CD14-positive monocyte (primary cell): ENCODE results near the gene GZMB. TPM values are rescaled to one million over a fixed set of nuclear protein-coding genes. Genes with fewer than 3 reads are reported as not detected.
A peak's percentile ranks its signal among the peaks of the same experiment; 100 is the strongest.
"Not testable (repeated sequence)": the region's sequence is repeated elsewhere in the genome, so short reads cannot be mapped to it uniquely, and the experiment has no call there.

Experiments used
- DNase-seq, 3 donors: peaks; one replicate each; pipeline ENCODE4 v3.0.0-alpha.2; 2011 to 2022
- H2AFZ ChIP-seq: 2 replicates; pipeline ENCODE4 v1.6.0; 2012; ENCODE audit warnings: mild to moderate bottlenecking, low read depth, low read length, inconsistent platforms; ENCODE audit not compliant: insufficient read depth, poor library complexity, severe bottlenecking
- H3K27ac ChIP-seq, 2 donors: 1 replicate in 1 of 2; 2 replicates in 1 of 2; pipeline ENCODE4 v1.5.1; 2012 to 2013; ENCODE audit warnings: low read length in 2 of 2, control low read depth in 1 of 2, inconsistent platforms in 1 of 2, low read depth in 1 of 2, mild to moderate bottlenecking in 1 of 2
- H3K27me3 ChIP-seq, 2 donors: one replicate each; pipeline versions ENCODE4 v1.6.0 to v1.6.1; 2011 to 2013; ENCODE audit warnings: low read length in 2 of 2; ENCODE audit not compliant: control insufficient read depth in 2 of 2, insufficient read depth in 2 of 2
- H3K36me3 ChIP-seq, 2 donors: replicated peaks in 1 of 2; 1 replicate in 1 of 2; 2 replicates in 1 of 2; pipeline versions ENCODE4 v1.5.1 to v1.6.1; 2012 to 2013; ENCODE audit warnings: low read length in 2 of 2, control low read depth in 1 of 2, inconsistent platforms in 1 of 2, mild to moderate bottlenecking in 1 of 2; ENCODE audit not compliant: insufficient read depth in 2 of 2, control insufficient read depth in 1 of 2
- H3K4me1 ChIP-seq, 2 donors: 1 replicate in 1 of 2; 2 replicates in 1 of 2; pipeline versions ENCODE4 v1.5.1 to v1.6.1; 2012 to 2013; ENCODE audit warnings: low read length in 2 of 2, control low read depth in 1 of 2, inconsistent platforms in 1 of 2, mild to moderate bottlenecking in 1 of 2, moderate library complexity in 1 of 2; ENCODE audit not compliant: insufficient read depth in 2 of 2, control insufficient read depth in 1 of 2
- H3K4me2 ChIP-seq: replicated peaks from 2 replicates; pipeline ENCODE3; 2012; ENCODE audit warnings: low read length, moderate library complexity, mild to moderate bottlenecking; ENCODE audit not compliant: poor library complexity, severe bottlenecking; ENCODE audit errors: extremely low read depth
- H3K4me3 ChIP-seq, 3 experiments: fragments of 200-600 bp in 1 of 3; sonication (generic) in 1 of 3; replicated peaks in 1 of 3; 1 replicate in 2 of 3; 2 replicates in 1 of 3; pipeline ENCODE4 v1.5.1; 2011 to 2013; ENCODE audit warnings: low read length in 3 of 3, mild to moderate bottlenecking in 3 of 3, control low read depth in 2 of 3, low read depth in 2 of 3, inconsistent platforms in 1 of 3, moderate library complexity in 1 of 3
- H3K79me2 ChIP-seq: 2 replicates; pipeline ENCODE4 v1.6.0; 2012; ENCODE audit warnings: mild to moderate bottlenecking, control low read depth, inconsistent platforms, low read length, moderate library complexity; ENCODE audit not compliant: insufficient read depth
- H3K9ac ChIP-seq: 2 replicates; pipeline ENCODE4 v1.6.0; 2017; ENCODE audit warnings: low read length, mild to moderate bottlenecking; ENCODE audit not compliant: insufficient read depth, poor library complexity, severe bottlenecking
- H3K9me3 ChIP-seq, 2 donors: replicated peaks in 1 of 2; 1 replicate in 1 of 2; 2 replicates in 1 of 2; pipeline versions ENCODE4 v1.5.1 to v1.6.1; 2012 to 2013; ENCODE audit warnings: low read length in 2 of 2, control low read depth in 1 of 2; ENCODE audit not compliant: control insufficient read depth in 1 of 2, insufficient read depth in 1 of 2
- H4K20me1 ChIP-seq: 2 replicates; pipeline ENCODE4 v1.6.0; 2012; ENCODE audit warnings: mild to moderate bottlenecking, low read length, control low read depth, moderate library complexity; ENCODE audit not compliant: insufficient read depth
- H3K27ac Mint-ChIP-seq, 7 donors: one replicate each; pipeline ENCODE4 v1.8.0; 2020; ENCODE audit warnings: mild to moderate bottlenecking in 7 of 7, mixed read lengths in 7 of 7, moderate library complexity in 6 of 7, inconsistent platforms in 2 of 7
- H3K27me3 Mint-ChIP-seq, 3 donors: one replicate each; pipeline ENCODE4 v1.8.0; 2021 to 2022; ENCODE audit warnings: low read depth in 3 of 3, mild to moderate bottlenecking in 3 of 3, mixed read lengths in 3 of 3, moderate library complexity in 3 of 3, inconsistent platforms in 1 of 3
- H3K36me3 Mint-ChIP-seq, 2 donors: one replicate each; pipeline ENCODE4 v1.8.0; 2020; ENCODE audit warnings: mixed read lengths in 2 of 2, inconsistent platforms in 1 of 2, mild to moderate bottlenecking in 1 of 2
- H3K4me1 Mint-ChIP-seq: one replicate; pipeline ENCODE4 v1.8.0; 2020; ENCODE audit warnings: mild to moderate bottlenecking, mixed read lengths
- H3K4me3 Mint-ChIP-seq, 2 donors: one replicate each; pipeline ENCODE4 v1.8.0; 2020; ENCODE audit warnings: mild to moderate bottlenecking in 2 of 2, mixed read lengths in 2 of 2, moderate library complexity in 1 of 2
- H3K9me3 Mint-ChIP-seq, 7 donors: one replicate each; pipeline ENCODE4 v1.8.0; 2020 to 2022; ENCODE audit warnings: mixed read lengths in 7 of 7, mild to moderate bottlenecking in 6 of 7, moderate library complexity in 6 of 7, inconsistent platforms in 2 of 7
- WGBS: methylation state at CpG from one replicate; pipeline ENCODE4 v1.1.5; 2013; ENCODE audit warnings: missing lambda C conversion rate; ENCODE audit not compliant: insufficient coverage; 5-methylcytosine and 5-hydroxymethylcytosine counted together
- intact Hi-C, 2 donors: fragments of 100-400 bp; cut with micrococcal nuclease; formaldehyde crosslinking; loops; one replicate each; pipeline versions ENCODE4 v1.15.0 to v1.15.1; 2023
- polyA plus RNA-seq, 3 donors: library from polyadenylated mRNA; depleted of rRNA in 1 of 3; unstranded in 2 of 3; stranded (reverse) in 1 of 3; fragments of 300-500 nt in 2 of 3; fragments of >200 nt in 1 of 3; fragmentation: Illumina TruSeq in 2 of 3; gene quantifications; 1 replicate in 2 of 3; 2 replicates in 1 of 3; pipeline ENCODE4 v1.2.3, GENCODE V29; 2012 to 2021
- TF ChIP-seq, protein P1 (sequence below): fragments of 200-600 bp; IDR thresholded peaks from one replicate; pipeline ENCODE4 v1.8.0; 2022; ENCODE audit warnings: antibody characterized with exemption, mild to moderate bottlenecking

Gene GZMB
- polyA plus RNA-seq, 3 donors: 1.0 to 1.3 TPM; not detected in 1

- H3K4me3 Mint-ChIP-seq: peak overlapping the region in 1 of 2 donors; percentile 74
- no peaks in the 10 kb centered on the region for H3K9me3 Mint-ChIP-seq
- H2AFZ ChIP-seq: no peak overlapping the region
- H3K4me1 ChIP-seq: peaks cover 40 to 52% of the 10 kb centered on the region in 2 donors
- H3K36me3 ChIP-seq: no peaks in the 10 kb centered on the region
- H3K9me3 ChIP-seq: no peaks in the 10 kb centered on the region
- H3K79me2 ChIP-seq: no peaks in the 10 kb centered on the region
- H3K27me3 ChIP-seq: no peaks in the 10 kb centered on the region
- intact Hi-C loops: no loop called here
- peak in 1 of 3 donors; percentile 33 for DNase-seq
- peaks cover 59% of the 10 kb centered on the region for H3K4me1 Mint-ChIP-seq
- no peak overlapping the region for H3K27ac ChIP-seq
- no peak overlapping the region for H3K27ac Mint-ChIP-seq
- no peaks in the 10 kb centered on the region for H3K36me3 Mint-ChIP-seq
- H3K4me3 ChIP-seq: peak overlapping the region in 1 of 3 experiments; percentile 40
- TF ChIP-seq, protein P1, sequence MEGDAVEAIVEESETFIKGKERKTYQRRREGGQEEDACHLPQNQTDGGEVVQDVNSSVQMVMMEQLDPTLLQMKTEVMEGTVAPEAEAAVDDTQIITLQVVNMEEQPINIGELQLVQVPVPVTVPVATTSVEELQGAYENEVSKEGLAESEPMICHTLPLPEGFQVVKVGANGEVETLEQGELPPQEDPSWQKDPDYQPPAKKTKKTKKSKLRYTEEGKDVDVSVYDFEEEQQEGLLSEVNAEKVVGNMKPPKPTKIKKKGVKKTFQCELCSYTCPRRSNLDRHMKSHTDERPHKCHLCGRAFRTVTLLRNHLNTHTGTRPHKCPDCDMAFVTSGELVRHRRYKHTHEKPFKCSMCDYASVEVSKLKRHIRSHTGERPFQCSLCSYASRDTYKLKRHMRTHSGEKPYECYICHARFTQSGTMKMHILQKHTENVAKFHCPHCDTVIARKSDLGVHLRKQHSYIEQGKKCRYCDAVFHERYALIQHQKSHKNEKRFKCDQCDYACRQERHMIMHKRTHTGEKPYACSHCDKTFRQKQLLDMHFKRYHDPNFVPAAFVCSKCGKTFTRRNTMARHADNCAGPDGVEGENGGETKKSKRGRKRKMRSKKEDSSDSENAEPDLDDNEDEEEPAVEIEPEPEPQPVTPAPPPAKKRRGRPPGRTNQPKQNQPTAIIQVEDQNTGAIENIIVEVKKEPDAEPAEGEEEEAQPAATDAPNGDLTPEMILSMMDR: no peak
- no peaks in the 10 kb centered on the region for H4K20me1 ChIP-seq
- H3K4me2 ChIP-seq: peak overlapping the region; percentile 52
- H3K27me3 Mint-ChIP-seq: peaks cover 0 to 3% (median 1%) of the 10 kb centered on the region in 3 donors
- WGBS: 0% methylated on average over 1 of the region's 9 CpGs
- H3K9ac ChIP-seq: no peak overlapping the region
Measured at GRCh38 chr14:24659916-24660570, 26.1 kb upstream of the GZMB start.

- H3K9me3 ChIP-seq, H3K27me3 Mint-ChIP-seq, H3K4me1 ChIP-seq, H3K36me3 Mint-ChIP-seq, H3K4me2 ChIP-seq, H3K4me1 Mint-ChIP-seq, DNase-seq, H3K36me3 ChIP-seq, H3K4me3 ChIP-seq, H2AFZ ChIP-seq, H3K4me3 Mint-ChIP-seq, H3K9ac ChIP-seq, H4K20me1 ChIP-seq, H3K27ac ChIP-seq, H3K27ac Mint-ChIP-seq, H3K27me3 ChIP-seq, intact Hi-C loops, H3K79me2 ChIP-seq: not testable (repeated sequence)
- peaks cover 7 to 26% (median 19%) of the 10 kb centered on the region in 7 donors for H3K9me3 Mint-ChIP-seq
- no CpG with 5 or more reads among the region's 1 CpG for WGBS
Measured at GRCh38 chr14:24648361-24648760, 14.4 kb upstream of the GZMB start.
